Stimulated activated CD8-positive, alpha-beta memory T cell treated with anti-CD3 and anti-CD28 coated beads, Interleukin-15, amount 100 ng/mL, for 24 hours (primary cell): ENCODE data around the gene PLXDC1.
"Not testable (repeated sequence)": the region's sequence is repeated elsewhere in the genome, so short reads cannot be mapped to it uniquely, and the experiment has no call there.

Experiments used
- DNase-seq: peaks from one replicate; pipeline ENCODE4 v3.0.0-alpha.2; 2020; ENCODE audit warnings: low read depth

The PLXDC1 gene

GRCh38 chr17:39181303-39181702 lies 29.9 kb upstream of the PLXDC1 start:
- DNase-seq: no peak

- DNase-seq: no peak
Measured at GRCh38 chr17:39178536-39178935, 27.1 kb upstream of the PLXDC1 start.

GRCh38 chr17:39177256-39177655 lies 25.8 kb upstream of the PLXDC1 start:
- DNase-seq: no peak

- DNase-seq: no peak
Measured at GRCh38 chr17:39175695-39176093, 24.3 kb upstream of the PLXDC1 start.

GRCh38 chr17:39174920-39175694 lies 23.7 kb upstream of the PLXDC1 start:
- peak; percentile 56 for DNase-seq

GRCh38 chr17:39173526-39174274 lies 22.3 kb upstream of the PLXDC1 start:
- no peak for DNase-seq

GRCh38 chr17:39173080-39173479 lies 21.6 kb upstream of the PLXDC1 start:
- DNase-seq: no peak

- no peak for DNase-seq
Measured at GRCh38 chr17:39171933-39172332, 20.5 kb upstream of the PLXDC1 start.

- DNase-seq: no peak
Measured at GRCh38 chr17:39170558-39170957, 19.1 kb upstream of the PLXDC1 start.

- DNase-seq: no peak
Measured at GRCh38 chr17:39170109-39170508, 18.7 kb upstream of the PLXDC1 start.

- no peak for DNase-seq
Measured at GRCh38 chr17:39169518-39169917, 18.1 kb upstream of the PLXDC1 start.

- DNase-seq: no peak
Measured at GRCh38 chr17:39169101-39169500, 17.7 kb upstream of the PLXDC1 start.

- not testable (repeated sequence) for DNase-seq
Measured at GRCh38 chr17:39168503-39168902, 17.1 kb upstream of the PLXDC1 start.

GRCh38 chr17:39167476-39167875 lies 16.0 kb upstream of the PLXDC1 start:
- no peak for DNase-seq

GRCh38 chr17:39166437-39167335 lies 15.2 kb upstream of the PLXDC1 start:
- no peak for DNase-seq

GRCh38 chr17:39165841-39166349 lies 14.5 kb upstream of the PLXDC1 start, which contains the start of gene ARL5C:
TSS of gene ARL5C (minus strand) at chr17:39166161. CDS start at chr17:39165760, 401 bp downstream.
- DNase-seq: no peak

- no peak for DNase-seq
Measured at GRCh38 chr17:39165178-39165840, 13.9 kb upstream of the PLXDC1 start.

GRCh38 chr17:39164675-39165143 lies 13.3 kb upstream of the PLXDC1 start:
- DNase-seq: peak; percentile 42

- no peak for DNase-seq
Measured at GRCh38 chr17:39161962-39162361, 10.5 kb upstream of the PLXDC1 start.

- no peak for DNase-seq
Measured at GRCh38 chr17:39158623-39159022, 7.2 kb upstream of the PLXDC1 start.

GRCh38 chr17:39156491-39156890 lies 5.1 kb upstream of the PLXDC1 start:
- DNase-seq: no peak
